ENCODE results near the gene SLC4A5.

SLC4A5 gene

GRCh38 chr2:74291218-74291544, 52.0 kb downstream of the SLC4A5 start:
- no peak overlapping the region for H3K4me3 ChIP-seq (ENCODE audit: low read depth, low read length)
- no peak for DNase-seq (ENCODE audit: low read depth)
- no peak for TF ChIP-seq CTCF (IDR thresholded peaks at IDR 0.05; ENCODE audit: low read depth, low read length, missing control alignments)
- in situ Hi-C loops (cut with HindIII; ENCODE audit: low sequenced_read_pairs) = no loop called here

GRCh38 chr2:74290466-74291217, 52.6 kb downstream of the SLC4A5 start:
- in situ Hi-C loops (cut with HindIII; ENCODE audit: low sequenced_read_pairs) = no loop called here
- no peak for DNase-seq (ENCODE audit: low read depth)
- H3K4me3 ChIP-seq (ENCODE audit: low read depth, low read length) = no peak overlapping the region
- TF ChIP-seq CTCF (IDR thresholded peaks at IDR 0.05; ENCODE audit: low read depth, low read length, missing control alignments) = no peak

GRCh38 chr2:74290066-74290465, 53.1 kb downstream of the SLC4A5 start:
- TF ChIP-seq CTCF (IDR thresholded peaks at IDR 0.05; ENCODE audit: low read depth, low read length, missing control alignments) = no peak
- H3K4me3 ChIP-seq (ENCODE audit: low read depth, low read length) = no peak overlapping the region
- no peak for DNase-seq (ENCODE audit: low read depth)
- in situ Hi-C loops (cut with HindIII; ENCODE audit: low sequenced_read_pairs) = no loop called here

DNA sequence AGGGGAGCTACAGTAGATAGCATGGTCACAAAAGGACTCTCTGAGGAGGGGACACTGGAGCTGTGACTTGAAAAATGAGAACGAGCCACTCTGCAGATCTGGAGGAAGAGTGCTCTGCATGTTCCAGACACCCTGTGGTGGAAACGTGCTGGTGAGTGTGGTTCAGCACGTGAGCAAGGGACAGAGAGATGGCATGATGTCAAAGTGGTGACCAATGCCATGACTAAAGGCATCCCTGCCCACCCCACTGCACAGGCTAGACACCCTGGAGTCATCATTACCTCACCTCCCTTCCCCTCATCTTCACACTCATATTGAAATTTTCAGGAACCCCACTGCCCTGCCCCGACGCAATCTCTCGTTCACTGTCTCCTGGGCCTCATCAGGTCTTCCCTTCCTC, 56.5 kb downstream of the SLC4A5 start:
- TF ChIP-seq CTCF (IDR thresholded peaks at IDR 0.05; ENCODE audit: low read depth, low read length, missing control alignments) = no peak

DNA sequence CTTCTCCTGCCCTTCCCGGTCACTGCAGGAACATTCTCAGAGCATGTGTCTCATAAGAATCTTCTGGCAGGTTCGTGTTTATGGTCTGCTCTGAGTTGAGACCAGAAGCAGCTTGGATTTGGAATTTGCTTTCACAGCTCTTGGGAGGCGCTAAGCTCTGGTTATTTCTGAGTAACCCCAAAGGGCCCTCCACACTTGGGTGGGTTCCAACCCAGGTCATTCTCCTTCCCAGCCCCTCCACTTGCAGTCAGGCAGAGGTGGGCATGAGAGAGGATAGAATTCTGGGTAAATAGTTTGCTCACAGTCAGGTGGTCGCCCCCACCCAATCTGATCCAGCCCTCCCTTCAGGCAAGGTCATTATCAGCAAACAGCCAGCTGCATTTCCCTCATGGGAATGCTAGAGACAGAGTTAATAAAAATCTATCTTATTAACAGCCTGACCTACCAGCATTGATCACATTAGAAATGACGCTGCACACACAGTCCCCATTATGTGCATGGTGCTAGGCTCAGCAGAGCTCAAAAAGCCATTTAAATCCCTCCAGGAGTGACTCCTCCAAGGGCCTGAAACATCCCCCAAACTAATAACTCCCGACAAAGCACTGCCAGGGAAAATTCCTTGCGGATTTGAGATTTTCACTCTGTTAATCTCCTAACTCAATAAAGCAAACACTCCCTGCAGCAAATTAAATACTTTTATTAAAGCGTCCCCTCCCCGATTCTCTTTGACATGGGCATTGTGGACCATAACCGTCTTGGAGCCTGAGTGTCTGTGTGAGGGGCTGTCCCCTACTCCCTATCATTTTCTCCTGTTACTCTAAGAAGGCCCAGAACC, 61.9 kb downstream of the SLC4A5 start:
- DNase-seq (ENCODE audit: low read depth) = no peak
- in situ Hi-C loops (cut with HindIII; ENCODE audit: low sequenced_read_pairs) = no loop called here
- no peak overlapping the region for H3K4me3 ChIP-seq (ENCODE audit: low read depth, low read length)
- no peak for TF ChIP-seq CTCF (IDR thresholded peaks at IDR 0.05; ENCODE audit: low read depth, low read length, missing control alignments)

More for the DNA sequence above, 56.5 kb downstream of the SLC4A5 start:
- no peak for DNase-seq (ENCODE audit: low read depth)
- in situ Hi-C loops (cut with HindIII; ENCODE audit: low sequenced_read_pairs) = no loop called here
- no peak overlapping the region for H3K4me3 ChIP-seq (ENCODE audit: low read depth, low read length)

DNA sequence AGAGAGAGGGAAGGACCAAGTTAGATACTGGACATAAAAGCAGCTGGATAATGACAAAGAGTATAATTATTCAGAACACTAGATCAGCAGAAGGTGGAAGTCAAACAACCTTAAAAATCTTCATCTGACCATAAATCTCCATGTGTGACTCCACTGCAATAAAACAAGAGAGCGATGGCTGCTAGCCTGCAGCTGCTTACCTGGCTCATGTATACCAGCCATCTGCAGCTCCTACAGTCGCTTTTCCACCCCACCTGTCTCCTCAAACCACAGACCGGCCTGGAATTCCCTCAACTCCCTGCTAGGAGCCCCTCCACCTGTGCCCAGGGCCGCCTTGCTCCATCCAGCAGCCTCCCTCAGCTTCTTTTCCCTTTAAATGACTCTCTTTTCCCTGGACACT, 64.5 kb downstream of the SLC4A5 start:
- no peak overlapping the region for H3K4me3 ChIP-seq (ENCODE audit: low read depth, low read length)
- in situ Hi-C loops (cut with HindIII; ENCODE audit: low sequenced_read_pairs) = no loop called here
- no peak for TF ChIP-seq CTCF (IDR thresholded peaks at IDR 0.05; ENCODE audit: low read depth, low read length, missing control alignments)
- no peak for DNase-seq (ENCODE audit: low read depth)
